GM21367 (cell line): ENCODE results near the gene TNFRSF25.
"Not testable (repeated sequence)": the region's sequence is repeated elsewhere in the genome, so short reads cannot be mapped to it uniquely, and the experiment has no call there.

ENCODE experiments used
- ATAC-seq: cut with Tn5 transposase; IDR thresholded peaks from one replicate; pipeline ENCODE4 v1.9.1; 2021; ENCODE audit not compliant: unreplicated experiment

TNFRSF25 gene

GRCh38 chr1:6437012-6437700 lies 28.8 kb downstream of the TNFRSF25 start:
- ATAC-seq = not testable (repeated sequence)

GRCh38 chr1:6436277-6436676 lies 29.7 kb downstream of the TNFRSF25 start:
- ATAC-seq = not testable (repeated sequence)

GRCh38 chr1:6435547-6435946 lies 30.4 kb downstream of the TNFRSF25 start:
- ATAC-seq = no peak

DNA sequence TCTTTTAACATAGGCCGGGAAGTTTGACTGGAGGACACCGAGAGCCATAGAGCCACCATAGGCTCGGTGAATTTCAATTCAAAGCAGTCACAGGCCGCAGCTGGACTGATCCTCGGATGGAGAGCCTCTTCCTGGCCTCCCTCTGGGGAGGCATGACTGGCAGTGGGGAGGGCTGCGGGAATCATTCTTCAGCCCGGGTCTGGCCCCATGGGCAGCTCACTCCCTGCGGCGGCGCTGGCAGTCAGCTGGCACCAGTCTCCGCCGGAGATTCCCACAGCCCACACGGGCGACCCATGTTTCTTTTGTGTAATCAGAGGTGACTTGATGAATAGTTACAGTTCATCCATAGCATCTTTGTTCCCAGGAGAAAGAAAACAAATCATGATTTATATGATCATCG lies 30.8 kb downstream of the TNFRSF25 start:
- ATAC-seq = no peak

DNA sequence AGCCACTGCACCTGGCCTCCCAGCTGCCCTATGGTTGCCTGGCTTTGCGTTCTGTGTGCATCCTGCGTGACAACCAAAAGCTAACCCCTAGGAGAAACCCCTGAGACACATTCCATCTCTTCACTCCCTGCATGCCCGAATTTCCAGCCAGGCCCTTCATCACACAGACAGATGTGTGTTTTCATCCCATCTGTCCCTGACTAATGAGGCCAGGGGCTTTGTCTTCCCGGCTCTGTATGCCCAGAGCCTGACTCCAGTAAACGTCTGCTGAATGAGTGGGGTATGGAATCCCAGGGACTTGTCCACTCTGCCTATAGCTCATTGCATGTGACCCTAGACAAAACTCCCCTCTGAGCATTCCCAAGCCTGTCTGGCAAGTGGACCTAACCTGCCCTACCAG lies 31.8 kb downstream of the TNFRSF25 start:
- no peak for ATAC-seq

DNA sequence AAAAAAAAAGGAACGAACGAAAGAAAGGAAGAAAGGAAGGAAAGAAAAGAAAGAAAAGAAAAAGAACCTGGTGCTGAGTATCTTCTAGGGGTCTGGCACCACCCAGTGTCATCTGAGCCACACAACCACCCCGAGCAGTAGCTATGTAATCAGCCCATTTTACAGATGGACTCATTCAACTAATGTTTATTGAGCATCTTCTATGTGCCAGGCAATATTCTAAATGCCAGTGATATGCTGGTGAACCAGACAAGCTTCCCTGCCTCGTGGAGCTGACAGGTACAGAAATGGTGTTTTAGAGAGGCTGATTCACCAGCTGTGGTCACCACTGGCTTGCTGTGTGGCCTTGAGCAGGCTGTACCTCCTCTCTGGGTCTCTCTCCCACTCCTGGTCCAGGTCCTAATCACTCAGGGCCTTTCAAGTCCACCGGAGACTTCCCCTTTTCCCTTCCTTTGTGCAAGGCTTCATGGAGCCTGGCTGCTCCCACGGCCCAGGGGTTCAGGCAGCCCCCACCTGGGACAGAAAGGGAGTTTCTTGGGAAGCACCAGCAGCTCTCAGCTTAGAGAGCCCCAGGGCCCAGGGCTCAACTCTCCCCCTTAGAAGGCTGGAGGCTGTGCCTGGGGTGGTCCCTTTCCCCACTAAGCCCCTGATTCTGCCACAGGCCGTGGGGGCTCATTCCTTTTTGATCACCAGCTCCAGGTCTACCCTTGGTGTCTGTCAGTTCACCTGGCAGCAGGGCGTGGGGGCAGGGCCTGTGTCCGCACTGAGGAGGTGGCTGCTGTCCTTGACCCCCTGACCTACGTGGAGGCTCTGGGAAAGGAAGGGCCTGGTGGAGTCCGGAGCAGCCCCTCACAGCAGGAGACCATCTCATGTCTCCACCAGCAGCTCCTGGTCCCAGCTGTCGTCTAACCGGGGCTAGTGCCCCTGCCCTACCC lies 34.1 kb downstream of the TNFRSF25 start:
- ATAC-seq = not testable (repeated sequence)

DNA sequence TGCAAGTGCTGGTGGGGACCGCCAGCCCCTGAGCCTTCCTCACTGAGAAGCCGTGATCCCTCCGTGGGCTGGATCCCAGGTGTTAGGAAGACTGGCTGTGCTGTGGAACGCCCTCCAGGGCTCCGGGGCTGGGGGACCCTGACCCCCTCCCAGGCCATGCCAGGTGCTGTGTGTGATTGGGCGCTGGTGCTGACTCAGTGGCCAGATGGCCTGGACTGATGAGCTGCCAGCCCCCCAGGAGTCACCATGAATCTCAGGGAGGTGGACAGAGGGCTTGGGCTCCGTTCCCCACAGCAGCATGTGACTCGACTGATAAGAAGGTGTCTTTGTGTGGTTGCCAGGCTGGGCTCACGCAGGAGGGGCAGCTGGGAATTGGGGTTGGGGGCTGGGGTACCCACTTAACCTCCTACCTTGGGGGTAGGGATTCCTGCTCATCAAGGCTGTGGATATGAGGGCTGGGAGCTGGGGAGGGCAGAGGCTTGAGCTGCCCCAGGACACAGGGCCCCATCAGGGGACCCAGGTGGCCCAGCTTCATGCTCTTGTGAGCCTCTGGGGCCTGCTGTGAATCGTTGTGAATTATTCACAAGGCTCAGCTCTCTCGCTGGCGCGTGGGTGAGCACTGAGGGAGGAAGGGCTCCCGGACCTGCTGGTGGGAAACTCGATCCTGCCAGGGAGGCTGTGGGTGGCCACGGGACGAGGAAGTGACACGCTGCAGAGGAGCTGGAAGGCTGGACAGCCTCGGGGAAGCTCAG lies 36.1 kb downstream of the TNFRSF25 start:
- ATAC-seq = not testable (repeated sequence)

DNA sequence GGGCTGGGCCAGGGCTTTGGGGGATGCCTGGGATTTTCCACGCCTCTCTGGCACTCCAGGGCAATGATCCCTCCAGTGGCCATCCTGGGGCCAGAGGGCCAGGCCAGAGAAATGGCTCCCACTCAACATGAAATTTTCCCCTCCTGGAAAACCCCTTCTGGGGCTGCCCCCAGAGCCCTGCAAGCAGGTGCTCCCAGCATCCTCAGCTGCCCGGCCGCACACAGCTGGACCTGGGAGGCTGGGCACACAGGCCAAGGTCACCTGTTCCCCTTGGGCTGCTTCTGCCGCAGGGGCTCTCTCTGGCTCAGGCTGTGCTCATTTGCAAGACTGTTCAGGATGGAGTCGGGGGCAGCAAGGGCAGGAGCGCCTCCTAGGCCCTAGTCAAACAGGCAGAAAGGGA lies 37.5 kb downstream of the TNFRSF25 start:
- ATAC-seq = not testable (repeated sequence)

DNA sequence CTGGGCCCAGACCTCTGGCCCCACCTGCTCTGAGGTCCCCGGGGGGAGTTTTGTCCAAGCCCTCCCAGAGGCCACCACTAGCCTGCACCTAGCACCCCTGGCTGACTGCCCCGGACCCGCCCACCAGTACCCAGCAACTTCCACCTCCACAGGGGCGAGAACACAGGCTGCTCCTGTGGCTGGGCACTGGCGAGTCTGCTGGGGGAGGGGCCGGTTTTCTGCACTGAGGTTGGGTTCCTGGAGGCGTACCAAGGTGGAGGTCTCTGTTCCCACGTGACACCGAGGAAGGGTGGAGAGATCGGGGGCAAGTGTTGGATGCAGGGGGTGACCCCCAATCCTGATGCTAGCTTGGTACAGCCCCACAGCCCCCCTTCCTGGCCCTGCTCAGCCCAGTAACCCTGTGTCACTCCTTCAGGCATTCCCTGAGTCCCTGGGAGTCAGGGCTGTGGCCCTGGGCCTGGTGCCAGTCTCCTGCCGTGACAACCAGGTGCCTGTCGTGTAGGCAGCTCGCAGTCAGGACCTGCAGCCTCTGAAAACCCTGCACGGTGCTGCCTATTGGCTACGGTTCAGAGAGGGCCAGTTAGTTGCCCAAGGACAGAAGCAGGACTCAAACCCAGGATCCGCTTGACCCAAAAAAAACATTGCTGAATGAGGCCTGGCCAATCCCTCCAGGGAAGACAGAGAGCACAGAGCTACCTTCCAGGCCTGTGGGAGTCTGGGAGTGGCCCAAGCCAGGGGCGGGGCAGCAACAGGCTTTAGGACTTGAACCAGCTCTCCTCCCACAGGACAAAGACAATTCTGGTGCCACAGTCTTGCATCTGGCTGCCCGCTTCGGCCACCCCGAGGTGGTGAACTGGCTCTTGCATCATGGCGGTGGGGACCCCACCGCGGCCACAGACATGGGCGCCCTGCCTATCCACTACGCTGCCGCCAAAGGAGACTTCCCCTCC lies 38.3 kb downstream of the TNFRSF25 start:
- ATAC-seq = no peak

DNA sequence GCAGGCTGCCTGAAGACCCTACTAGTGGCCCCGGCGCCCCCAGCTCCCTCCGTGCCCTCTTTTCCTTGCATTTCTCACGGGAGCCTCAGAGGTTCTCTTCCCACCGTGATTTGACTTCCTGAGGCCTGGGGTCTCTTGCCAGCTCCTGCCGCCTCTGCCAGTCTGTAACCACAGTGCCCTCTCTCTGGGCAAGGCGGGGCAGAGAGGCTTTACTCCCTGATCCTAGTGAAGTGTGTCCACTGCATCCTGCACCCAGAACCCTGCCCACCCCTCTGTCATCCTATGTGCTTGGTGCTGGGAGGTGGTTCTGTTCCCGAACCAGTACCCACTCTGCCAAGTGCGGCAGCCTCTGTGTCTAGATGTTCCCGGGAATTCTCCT lies 39.0 kb downstream of the TNFRSF25 start:
- ATAC-seq = no peak

DNA sequence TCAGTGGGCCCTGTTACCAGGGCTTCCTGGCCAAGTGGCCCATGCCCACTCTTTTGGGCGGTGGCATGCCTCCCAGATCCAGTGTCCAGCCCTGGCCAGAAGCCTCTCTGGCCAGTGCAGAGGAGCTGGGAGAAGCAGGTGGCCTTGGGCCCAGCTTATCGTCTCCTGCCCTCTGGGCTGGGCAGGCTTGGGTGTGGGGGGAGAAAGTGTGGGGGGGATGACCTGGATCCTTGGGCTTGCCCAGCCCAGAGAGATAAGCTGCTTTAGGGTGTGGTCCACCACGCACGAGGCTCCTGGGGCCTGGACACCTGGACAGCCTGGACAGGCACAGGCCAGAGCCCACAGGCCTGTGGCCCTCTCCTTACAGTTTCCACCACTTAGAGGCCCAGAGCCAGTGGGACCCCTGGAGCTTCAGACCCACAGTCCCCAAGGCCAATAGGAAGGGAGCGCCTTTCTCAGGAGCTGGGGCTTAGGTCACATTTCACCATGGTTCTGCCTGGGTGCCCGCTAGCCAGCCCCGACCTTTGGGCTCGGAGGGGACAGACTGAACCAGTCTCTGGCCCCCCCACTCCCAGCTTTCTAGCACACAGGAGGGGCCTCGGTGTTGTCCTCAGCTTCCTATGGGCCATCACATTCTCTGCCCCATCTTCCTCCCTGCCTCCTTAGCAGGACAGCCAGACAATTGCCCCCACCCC lies 39.5 kb downstream of the TNFRSF25 start:
- ATAC-seq = no peak

DNA sequence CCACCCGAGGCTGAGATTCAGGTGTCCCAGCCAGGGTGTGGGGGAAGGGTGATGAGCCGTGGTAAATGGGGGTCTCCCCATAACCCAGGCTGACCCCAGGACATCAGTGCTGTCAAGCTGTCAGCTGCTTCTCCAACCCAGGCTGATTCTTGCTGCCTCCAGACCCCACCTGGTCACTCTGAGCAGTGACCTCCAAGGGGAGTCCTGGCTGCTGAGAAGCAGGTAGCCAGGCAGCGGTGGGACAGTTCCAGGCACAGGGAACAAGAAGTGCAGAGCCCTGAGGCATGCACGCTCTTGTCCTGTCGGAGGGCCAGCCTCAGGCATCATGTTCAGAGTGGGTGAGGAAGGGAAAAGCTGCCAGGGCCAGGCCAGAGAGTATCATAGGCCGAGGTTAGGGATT lies 40.3 kb downstream of the TNFRSF25 start:
- ATAC-seq = no peak

DNA sequence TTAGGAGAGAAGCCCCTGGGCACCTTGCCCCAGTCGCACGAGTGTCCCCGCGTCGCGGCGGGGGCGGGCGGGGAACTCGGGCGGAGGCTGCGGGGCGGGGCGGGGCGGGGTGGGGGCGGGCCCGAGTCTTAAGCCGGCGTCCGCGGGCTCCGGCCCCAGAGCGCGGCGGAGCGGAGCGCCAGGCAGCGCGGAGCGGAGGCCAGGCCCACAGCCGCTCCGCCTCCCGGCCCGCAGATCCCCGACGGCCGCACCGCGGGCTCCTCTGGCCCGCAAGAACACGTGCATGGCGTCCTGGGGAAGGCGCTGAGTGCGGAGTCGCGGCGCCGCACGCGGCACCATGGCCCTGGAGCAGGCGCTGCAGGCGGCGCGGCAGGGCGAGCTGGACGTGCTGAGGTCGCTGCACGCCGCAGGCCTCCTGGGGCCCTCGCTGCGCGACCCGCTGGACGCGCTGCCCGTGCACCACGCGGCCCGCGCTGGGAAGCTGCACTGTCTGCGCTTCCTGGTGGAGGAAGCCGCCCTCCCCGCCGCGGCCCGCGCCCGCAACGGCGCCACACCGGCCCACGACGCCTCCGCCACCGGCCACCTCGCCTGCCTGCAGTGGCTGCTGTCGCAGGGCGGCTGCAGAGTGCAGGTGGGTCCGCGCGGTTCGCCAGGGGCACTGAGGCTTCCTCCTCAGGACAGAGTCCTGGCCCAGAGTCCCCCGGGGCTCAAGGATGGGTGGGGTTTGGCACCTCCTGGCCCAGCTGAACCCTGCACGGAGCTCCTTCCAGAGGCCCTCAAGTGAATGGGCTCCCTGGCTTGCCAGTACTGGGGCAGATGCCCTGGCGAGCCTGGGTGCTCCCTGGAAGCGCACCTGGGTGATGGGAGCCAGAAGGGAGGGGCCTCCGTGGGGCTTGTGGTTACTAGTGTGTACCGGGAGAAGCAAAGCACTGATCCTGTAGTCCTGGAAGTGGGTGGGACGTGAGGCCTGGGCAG lies 41.1 kb downstream of the TNFRSF25 start, which contains the start of gene ESPN:
Gene ESPN (plus strand): TSS at position 158 of the 975 bp plus-strand sequence. CDS start 180 bp downstream, at position 338.
- no peak for ATAC-seq

GRCh38 chr1:6424000-6424565 lies 41.9 kb downstream of the TNFRSF25 start:
- ATAC-seq = no peak

DNA sequence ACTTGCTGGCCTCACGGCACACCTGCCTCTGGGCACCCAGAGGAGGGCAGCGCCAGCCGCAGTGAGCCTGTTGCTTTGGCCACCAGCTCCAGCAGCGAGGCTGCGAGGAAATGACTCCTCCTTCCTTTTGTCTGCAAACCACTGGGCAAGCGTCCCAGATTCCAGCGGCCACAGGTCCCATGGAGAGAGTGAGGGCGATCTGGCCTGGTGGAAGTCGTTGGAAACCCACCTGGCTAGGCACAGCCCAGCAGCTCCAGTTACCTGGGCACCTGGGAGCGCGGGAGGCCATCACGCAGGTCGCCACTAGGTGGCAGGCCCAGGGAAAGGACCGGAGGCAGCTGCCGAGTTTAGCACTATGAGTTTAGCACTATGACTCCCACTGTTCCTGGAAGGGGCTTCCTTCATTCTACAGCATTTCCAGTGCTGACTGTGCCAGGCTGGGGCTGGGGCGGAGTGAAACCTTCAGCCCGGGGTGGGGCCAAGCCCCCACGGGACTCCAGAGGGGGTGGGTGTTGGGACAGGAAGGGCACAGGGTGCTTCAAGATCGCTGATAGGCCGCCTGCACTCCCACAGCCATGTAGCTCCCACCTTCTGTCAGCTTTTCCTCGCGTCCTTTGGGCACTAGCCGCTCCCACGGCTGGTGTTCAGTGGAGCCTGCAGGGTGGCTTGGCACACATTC lies 42.5 kb downstream of the TNFRSF25 start:
- ATAC-seq = no peak

- no peak for ATAC-seq
Observed at GRCh38 chr1:6421266-6421665, 44.7 kb downstream of the TNFRSF25 start.

DNA sequence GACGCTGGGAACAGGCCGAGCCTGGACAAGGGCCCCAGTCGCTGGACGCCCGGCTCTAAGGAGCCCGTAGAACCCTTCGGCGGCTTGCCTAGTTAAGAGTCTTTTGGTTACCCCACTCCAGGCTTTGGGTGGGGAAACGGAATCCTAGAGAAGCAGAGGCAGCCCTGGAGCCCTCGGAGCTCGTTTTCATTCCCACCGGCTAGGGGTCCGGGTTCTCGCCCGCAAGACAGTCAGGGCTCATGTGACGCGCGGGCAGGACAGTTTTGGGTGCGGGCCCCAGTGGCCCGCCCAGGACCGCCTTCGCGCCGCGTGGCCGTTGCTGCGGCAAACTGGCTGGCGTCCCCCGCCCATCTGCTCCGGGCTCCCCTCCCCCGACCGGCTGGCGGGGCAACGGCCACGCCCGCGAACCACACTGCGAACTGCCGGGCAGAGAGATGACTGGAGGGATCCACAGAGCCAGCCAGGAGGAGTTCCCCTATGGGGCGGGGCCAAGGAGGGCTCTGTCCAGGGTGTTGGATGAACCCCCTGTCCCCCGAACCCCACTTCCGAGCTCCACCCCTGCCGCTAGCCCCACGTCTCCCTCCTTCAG lies 45.4 kb downstream of the TNFRSF25 start:
- ATAC-seq = no peak
